Measurements from ENCODE around the gene PDE1A.

PDE1A gene

DNA sequence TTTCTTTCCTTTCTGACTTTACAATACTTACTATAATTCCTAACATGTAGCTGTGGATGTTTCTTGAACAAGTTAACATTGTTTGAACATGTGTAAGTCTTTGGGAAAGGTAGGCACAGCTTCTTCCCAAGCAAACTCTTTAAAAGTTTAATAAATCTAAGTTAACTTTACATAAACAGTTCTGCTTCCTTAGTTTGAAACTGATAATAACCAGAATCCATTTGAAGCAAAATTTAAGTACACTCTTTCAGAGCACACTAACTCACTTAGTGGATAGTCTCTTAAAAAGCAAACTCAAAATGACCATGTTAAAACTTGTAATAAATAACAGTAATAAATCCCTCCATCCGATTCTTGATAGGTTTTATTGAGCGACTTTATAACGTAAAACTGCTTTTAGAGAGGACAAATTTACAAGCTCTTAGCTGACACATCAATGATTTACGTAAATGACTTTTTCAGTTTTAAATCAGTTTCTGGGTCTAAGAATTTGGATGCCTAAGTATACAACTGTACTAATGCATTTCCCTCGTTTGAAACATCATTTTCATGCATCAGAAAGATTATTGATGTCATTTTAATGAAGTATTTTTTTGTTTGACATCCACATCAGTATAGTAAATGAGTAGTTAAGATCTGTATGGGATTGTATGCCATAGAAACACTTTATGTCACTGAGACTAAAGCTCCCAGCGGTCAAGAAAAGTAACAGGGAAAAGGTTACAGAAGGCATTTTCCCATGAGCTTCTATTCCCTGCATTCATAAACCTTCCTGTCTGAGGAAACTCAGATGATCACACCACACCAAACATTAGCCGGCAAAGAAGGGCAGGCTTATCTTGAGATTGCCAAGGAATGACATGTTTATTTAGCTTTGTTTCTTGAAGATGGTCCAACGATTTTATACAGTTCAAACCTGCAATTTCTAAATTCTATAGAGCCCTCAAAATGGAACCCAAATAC is 67.5 kb downstream of the PDE1A start:
- DNase-seq: no peak

- no peak for DNase-seq
These were observed 68.2 kb downstream of the PDE1A start for GRCh38 chr2:182358601-182359000.

GRCh38 chr2:182355815-182356214 is 71.0 kb downstream of the PDE1A start:
- no peak for DNase-seq

GRCh38 chr2:182351427-182351826 is 75.4 kb downstream of the PDE1A start:
- DNase-seq: no peak

- no peak for DNase-seq
These were observed 77.6 kb downstream of the PDE1A start for GRCh38 chr2:182349268-182349667.

DNA sequence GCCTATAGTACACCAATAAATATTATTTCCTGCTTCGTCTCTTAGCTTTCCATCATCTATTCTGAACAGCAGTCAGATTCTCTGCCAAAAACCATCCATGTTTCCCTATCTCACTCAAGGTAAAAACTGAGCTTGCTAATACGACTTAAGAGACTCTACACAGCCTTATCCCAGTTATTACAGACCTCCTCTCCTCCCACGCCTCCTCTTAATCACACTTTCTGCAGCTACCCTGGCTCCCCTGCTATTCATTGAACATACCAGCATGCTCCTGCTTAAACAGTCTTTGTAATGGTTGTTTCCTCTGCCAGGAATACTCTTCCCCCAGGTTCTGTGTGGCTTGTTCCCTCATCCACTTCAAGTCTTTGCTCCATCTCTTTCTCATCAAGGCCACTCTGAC is 81.5 kb downstream of the PDE1A start:
- no peak for DNase-seq

DNA sequence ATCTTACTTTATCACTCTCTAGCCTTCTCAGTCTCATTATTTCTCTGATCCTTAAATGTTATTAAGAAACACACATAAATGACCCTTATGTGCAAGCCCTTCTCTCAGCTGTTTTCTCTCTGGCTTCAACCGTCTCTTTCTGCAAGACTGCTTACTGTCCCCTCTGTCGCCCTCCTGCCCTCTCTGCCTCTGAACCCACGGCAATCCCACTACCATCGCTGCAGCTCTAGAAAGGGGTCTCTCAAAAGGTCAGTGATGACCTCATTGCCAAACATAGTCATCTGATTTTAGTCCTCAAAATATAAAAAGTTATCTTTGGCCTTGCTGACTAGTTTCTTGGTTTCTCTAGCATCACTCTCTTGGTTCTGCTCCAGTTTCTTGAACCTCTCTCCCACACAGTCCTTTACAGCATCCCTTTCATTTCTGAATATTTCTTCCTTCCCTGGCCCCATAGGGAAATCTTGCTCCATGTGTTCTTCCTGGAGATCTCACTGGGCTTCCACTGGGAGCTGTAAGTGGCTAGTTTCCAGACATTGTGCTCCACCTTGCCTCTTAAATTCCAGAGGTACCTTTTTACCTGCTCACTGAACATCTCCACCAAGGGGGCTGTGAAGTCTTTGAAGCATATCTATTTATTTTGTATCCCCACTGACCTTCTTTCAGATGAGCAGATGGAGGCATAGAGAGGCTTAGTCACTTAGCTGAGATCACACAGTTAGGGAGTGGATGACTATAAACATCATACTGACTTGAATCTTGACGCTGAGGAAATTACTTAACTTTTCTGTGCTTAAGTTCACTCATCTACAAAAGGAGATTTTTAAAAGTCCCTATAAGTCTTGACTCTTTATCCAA is 96.2 kb downstream of the PDE1A start:
- no peak for DNase-seq

GRCh38 chr2:182324665-182325064 is 102.2 kb downstream of the PDE1A start:
- DNase-seq: no peak

DNA sequence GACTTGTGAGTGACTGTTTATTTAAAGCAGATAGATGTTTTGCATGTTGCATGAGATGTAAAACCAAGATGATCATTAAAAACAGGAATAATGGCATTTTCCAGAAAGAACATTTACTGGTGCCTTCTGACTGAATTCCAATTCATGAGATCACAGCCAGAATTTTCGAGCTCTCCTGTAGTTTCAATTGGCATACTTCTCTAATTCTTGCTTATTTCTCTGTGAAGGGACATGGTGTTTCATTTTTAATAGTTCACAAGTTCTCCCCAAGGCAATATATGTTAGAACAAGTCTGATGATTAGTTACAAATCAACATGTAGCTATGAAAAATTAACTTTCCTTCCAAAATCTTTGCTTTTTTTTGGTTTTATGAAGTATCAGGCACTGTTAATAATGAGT is 105.7 kb downstream of the PDE1A start:
- DNase-seq: no peak

DNA sequence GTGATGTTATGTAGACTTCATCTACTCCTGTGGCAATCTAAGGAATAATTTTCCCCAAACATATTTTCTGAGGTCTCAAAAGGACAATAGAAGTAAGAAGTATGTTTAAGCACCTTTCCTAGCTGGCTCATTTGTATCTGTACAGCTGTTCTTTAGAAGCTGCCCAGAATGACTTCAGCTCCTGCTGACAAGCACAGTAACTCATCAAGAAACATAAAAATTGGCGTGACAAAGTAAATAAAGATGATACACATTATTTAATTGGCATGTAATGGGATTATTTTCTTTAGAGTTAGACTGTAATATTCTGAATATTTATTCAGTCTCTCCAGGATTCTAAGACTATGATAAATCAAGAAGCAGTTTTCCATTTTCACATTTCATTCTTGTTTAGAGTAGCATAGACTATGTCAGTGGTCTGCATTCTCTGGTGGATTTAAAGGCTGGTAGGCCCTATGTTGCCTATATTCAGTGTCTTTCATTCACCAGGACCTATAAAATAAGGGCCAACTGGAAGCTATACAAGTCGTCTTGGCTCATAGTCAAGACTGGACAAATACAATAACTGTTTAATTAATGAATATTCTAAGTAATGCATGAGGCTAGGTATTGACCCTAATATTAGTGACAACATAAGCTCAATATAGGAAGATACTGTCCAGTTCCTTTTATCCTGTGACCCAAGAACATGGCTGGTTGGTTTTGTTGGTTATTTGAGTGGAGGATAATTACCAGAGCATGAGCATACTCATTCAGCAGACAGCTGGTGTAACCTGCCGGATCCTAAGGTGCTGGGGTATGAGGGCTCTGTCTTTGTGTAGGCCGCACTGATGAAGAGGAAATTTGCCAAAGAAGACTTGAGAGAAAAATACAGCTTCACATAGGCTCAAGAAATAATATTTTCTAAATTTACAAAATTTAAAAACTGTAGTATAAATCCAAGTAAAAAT is 107.0 kb downstream of the PDE1A start:
- DNase-seq: no peak

DNA sequence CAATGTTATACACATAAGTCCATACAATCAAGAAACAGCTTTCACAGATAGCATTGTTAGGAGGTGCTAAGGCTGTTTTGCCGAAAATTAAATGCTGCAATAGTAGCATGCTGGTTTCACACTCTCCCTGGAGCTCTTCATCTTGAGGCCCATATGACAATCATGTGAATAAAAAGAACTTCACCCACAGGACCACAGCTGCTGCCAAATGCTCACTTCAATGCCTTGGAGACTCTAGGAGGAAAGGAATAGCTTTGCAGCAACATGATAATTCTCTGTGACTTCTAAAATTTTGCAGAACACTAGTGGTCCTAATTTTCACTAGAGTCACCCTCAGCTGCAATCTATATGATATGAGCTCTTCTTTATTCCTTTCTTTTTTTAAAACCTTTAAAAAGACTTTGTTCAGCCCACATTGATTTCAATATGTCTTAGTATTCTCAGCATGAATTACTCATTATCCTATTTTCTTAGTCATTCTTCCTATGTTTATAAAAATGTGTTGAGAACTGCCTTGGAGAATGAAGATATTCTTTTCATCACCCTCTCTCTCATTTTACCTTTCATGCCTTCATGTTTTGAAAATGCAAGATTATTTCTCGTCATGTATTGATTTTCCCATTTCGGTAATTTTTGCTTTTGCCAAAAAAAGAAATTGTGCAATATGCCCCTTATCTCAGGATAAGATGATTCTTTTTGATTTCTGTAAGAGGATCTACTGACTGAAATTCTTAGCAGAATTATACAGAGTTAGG is 108.2 kb downstream of the PDE1A start:
- DNase-seq: no peak

DNA sequence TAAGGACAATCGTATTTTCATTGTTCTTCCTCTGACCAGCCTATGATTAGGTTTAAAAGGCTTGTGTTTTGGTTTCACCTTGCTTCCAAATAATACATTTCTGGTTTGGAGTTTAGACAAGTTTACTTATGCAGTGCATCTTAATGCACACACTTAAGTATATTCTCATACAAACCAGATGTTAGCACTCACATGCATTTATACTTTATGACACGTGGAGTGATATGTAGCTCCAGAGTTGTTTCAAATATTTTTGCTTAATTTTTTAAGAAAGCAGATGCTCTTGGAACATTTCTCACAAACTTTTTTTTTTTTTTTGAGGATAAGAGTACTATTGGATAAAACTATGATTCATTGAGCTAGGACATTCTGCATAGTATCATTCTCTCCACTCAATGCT is 109.9 kb downstream of the PDE1A start:
- no peak for DNase-seq

DNA sequence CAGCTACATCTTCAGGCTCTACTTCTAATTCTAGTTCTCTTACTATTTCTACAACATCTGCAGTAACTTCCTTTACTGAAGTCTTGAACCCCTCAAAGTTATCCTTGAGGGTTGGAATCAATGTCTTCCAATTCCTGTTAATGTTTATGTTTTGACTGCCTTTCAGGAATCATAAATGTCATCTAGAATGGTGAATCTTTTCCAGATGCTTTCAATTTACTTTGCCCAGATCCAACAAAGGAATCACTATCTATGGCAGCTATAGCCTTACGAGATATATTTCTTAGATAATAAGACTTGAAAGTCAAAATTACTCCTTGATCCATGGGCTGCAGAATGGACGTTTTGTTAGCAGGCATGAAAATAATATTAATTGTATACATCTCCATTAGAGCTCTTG is 123.9 kb downstream of the PDE1A start:
- DNase-seq: no peak

- no peak for DNase-seq
These were observed 124.7 kb downstream of the PDE1A start for GRCh38 chr2:182302174-182302573.

DNA sequence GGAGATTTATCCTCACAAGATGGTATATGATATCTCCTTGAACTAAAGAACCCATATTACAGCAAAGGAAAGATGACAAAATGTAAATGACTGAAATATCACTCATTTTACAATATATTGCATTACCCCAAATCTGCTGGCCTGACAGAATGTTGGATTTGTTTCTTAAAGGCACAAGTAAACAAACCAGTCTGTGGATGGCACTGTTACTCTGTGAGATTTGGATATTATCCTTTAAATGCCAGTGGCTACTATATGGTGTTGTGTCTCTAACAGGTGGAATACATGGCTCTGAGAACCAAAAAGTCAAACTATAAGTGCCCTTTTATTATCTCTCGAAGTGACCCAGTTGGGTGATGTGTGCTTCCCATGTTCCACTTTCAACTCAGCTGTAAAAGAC is 125.7 kb downstream of the PDE1A start:
- DNase-seq: no peak

DNA sequence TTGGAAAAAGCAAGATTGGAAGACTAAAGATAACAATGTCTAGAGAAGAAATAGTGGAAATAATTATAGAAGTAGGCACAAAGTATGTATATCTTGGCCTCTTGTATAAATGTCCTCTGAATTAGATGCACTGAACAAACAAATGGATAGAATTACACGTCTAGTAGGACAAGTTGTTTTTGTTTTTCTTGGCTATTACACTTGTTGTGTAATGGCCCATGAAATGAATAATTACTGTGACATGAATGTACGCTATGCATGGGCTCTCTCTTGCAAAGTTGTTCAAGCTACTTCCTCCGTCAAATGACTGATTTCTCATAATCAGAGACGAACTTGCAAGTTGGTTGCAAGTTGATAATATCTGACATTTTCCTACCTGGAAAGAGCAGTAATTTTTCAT is 126.2 kb downstream of the PDE1A start:
- no peak for DNase-seq

GRCh38 chr2:182299632-182300031 is 127.2 kb downstream of the PDE1A start:
- no peak for DNase-seq

- DNase-seq: no peak
These were observed 128.4 kb downstream of the PDE1A start for GRCh38 chr2:182298456-182298855.

DNA sequence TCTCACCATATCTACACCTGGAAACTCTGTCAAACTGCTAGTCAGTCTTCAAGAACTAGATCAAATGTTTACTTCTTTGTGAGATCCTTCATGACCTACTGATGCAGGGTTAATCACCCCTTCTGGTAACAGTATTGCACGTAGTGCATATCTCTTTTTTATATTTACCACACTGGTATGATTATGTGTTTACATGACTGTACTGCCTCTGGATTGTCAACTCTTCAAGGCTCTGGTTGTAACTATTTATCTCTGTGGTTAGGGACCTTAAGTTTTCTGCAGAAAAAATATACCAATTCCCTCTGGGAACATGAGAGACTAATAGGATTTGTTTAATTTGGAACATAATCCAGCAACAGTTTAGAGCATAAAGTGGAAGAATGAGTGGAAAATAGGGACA is 135.5 kb downstream of the PDE1A start:
- no peak for DNase-seq

- no peak for DNase-seq
These were observed 143.3 kb downstream of the PDE1A start for GRCh38 chr2:182283512-182283911.

GRCh38 chr2:182281276-182281675 is 145.6 kb downstream of the PDE1A start:
- DNase-seq: no peak

All from nucleus accumbens (tissue), 56 donors.